Nephron progenitor cell (in vitro differentiated cells): Measurements from ENCODE around the gene C16orf96.

Experiments
- DNase-seq: peaks from one replicate; pipeline ENCODE4 v3.0.0; 2021
- H3K27ac Mint-ChIP-seq: 2 replicates; pipeline ENCODE4 v1.8.0; 2021; ENCODE audit warnings: mild to moderate bottlenecking, moderate library complexity, mixed read lengths
- H3K27me3 Mint-ChIP-seq: 2 replicates; pipeline ENCODE4 v1.8.0; 2021; ENCODE audit warnings: mild to moderate bottlenecking, low read depth, mixed read lengths; ENCODE audit not compliant: poor library complexity
- H3K36me3 Mint-ChIP-seq: 2 replicates; pipeline ENCODE4 v1.8.0; 2021; ENCODE audit warnings: low read depth, mixed read lengths
- H3K4me1 Mint-ChIP-seq: 2 replicates; pipeline ENCODE4 v1.8.0; 2021; ENCODE audit warnings: mixed read lengths
- H3K4me3 Mint-ChIP-seq: 2 replicates; pipeline ENCODE4 v1.8.0; 2021; ENCODE audit warnings: mild to moderate bottlenecking, moderate library complexity, mixed read lengths
- H3K9me3 Mint-ChIP-seq: 2 replicates; pipeline ENCODE4 v1.8.0; 2021; ENCODE audit warnings: mild to moderate bottlenecking, moderate library complexity, mixed read lengths
- CTCF ChIP-seq: fragments of 200-600 bp; sonication (generic); IDR thresholded peaks from 2 replicates; pipeline ENCODE4 v1.5.0; 2021; ENCODE audit warnings: antibody characterized with exemption

The C16orf96 gene

GRCh38 chr16:4594433-4595410 is 38.6 kb downstream of the C16orf96 start:
- Mint-ChIP-seq H3K36me3 (no peaks in the 10 kb centered on the region), H3K4me3 (no peak overlapping the region), H3K9me3 (no peaks in the 10 kb centered on the region), H3K27ac (no peak overlapping the region), H3K4me1 (peaks cover 47% of the 10 kb centered on the region), H3K27me3 (peaks cover 17% of the 10 kb centered on the region)
- no peak for TF ChIP-seq CTCF
- DNase-seq = no peak

GRCh38 chr16:4597174-4597573 is 41.0 kb downstream of the C16orf96 start:
- Mint-ChIP-seq H3K4me1 (peaks cover 50% of the 10 kb centered on the region), H3K27me3 (peaks cover 17% of the 10 kb centered on the region), H3K9me3 (no peaks in the 10 kb centered on the region), H3K4me3 (no peak overlapping the region), H3K27ac (no peak overlapping the region), H3K36me3 (no peaks in the 10 kb centered on the region)
- DNase-seq = no peak
- TF ChIP-seq CTCF = no peak

- Mint-ChIP-seq H3K36me3 (no peaks in the 10 kb centered on the region), H3K27me3 (peaks cover 17% of the 10 kb centered on the region), H3K4me1 (peaks cover 39% of the 10 kb centered on the region), H3K4me3 (no peak overlapping the region), H3K27ac (no peak overlapping the region), H3K9me3 (no peaks in the 10 kb centered on the region)
- TF ChIP-seq CTCF = no peak
- no peak for DNase-seq
Observed at GRCh38 chr16:4599037-4599436, 42.9 kb downstream of the C16orf96 start.

- Mint-ChIP-seq H3K4me1 (peaks cover 39% of the 10 kb centered on the region), H3K27me3 (peaks cover 17% of the 10 kb centered on the region), H3K4me3 (no peak overlapping the region), H3K27ac (no peak overlapping the region), H3K36me3 (no peaks in the 10 kb centered on the region), H3K9me3 (no peaks in the 10 kb centered on the region)
- DNase-seq = no peak
- TF ChIP-seq CTCF = no peak
Observed at GRCh38 chr16:4599545-4599944, 43.4 kb downstream of the C16orf96 start.

- peaks cover 35% of the 10 kb centered on the region for H3K4me1 Mint-ChIP-seq
- no peak overlapping the region for H3K27ac Mint-ChIP-seq
Observed at GRCh38 chr16:4601036-4601863, 45.1 kb downstream of the C16orf96 start.

More at GRCh38 chr16:4601036-4601863, 45.1 kb downstream of the C16orf96 start:
- no peak for TF ChIP-seq CTCF
- Mint-ChIP-seq H3K27me3 (peaks cover 9% of the 10 kb centered on the region), H3K9me3 (no peaks in the 10 kb centered on the region), H3K36me3 (no peaks in the 10 kb centered on the region), H3K4me3 (no peak overlapping the region)
- DNase-seq = no peak
